Measurements from ENCODE around the gene HTT. TPM values are rescaled to one million over a fixed set of nuclear protein-coding genes. Genes with fewer than 3 reads are reported as not detected.
"Not testable (repeated sequence)": the region's sequence is repeated elsewhere in the genome, so short reads cannot be mapped to it uniquely, and the experiment has no call there.

Gene HTT
- total RNA-seq, 2 donors from 2014 or later = 18.1 to 30.5 TPM

- H3K4me3 ChIP-seq = no peak overlapping the region
- no peak overlapping the region for H3K27ac ChIP-seq
- no peaks in the 10 kb centered on the region for H3K27me3 ChIP-seq
- no peaks in the 10 kb centered on the region for H3K4me1 ChIP-seq
- no peaks in the 10 kb centered on the region for H3K9me3 ChIP-seq
- peaks cover 46% of the 10 kb centered on the region for H3K36me3 ChIP-seq
- no peak for DNase-seq (ENCODE audit: low spot score)
- peak in 1 of 2 donors; percentile 33 for TF ChIP-seq CTCF (IDR thresholded peaks at IDR 0.05)
Observed at GRCh38 chr4:3145234-3145924, 70.9 kb downstream of the HTT start.

GRCh38 chr4:3148926-3149325 is 74.4 kb downstream of the HTT start:
- Histone ChIP-seq H3K4me1 (no peaks in the 10 kb centered on the region), H3K9me3 (no peaks in the 10 kb centered on the region), H3K4me3 (no peak overlapping the region), H3K36me3 (peaks cover 59% of the 10 kb centered on the region), H3K27ac (no peak overlapping the region), H3K27me3 (no peaks in the 10 kb centered on the region)
- TF ChIP-seq CTCF (IDR thresholded peaks at IDR 0.05) = no peak
- DNase-seq (ENCODE audit: low spot score) = no peak

DNA sequence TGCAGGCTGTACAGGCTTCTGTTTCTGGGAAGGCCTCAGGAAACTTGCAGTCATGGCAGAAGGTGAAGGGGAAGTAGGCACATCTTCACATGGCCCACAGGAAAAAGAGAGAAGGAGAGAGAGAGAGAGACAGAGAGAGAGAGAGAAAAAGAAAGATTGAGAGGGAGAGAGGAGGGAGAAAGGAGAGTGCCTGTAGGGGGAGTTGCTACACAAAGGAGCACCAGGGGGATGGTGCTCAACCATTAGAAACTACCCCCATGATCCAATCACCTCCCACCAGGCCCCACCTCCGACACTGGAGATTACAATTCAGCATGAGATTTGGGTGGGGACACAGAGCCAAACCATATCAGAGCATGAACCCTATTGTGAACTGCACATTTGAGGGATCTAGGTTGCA is 76.8 kb downstream of the HTT start:
- H3K36me3 ChIP-seq = peaks cover 75% of the 10 kb centered on the region
- H3K4me1 ChIP-seq; DNase-seq (ENCODE audit: low spot score); H3K27me3 ChIP-seq; H3K27ac ChIP-seq; H3K4me3 ChIP-seq; H3K9me3 ChIP-seq: not testable (repeated sequence)

DNA sequence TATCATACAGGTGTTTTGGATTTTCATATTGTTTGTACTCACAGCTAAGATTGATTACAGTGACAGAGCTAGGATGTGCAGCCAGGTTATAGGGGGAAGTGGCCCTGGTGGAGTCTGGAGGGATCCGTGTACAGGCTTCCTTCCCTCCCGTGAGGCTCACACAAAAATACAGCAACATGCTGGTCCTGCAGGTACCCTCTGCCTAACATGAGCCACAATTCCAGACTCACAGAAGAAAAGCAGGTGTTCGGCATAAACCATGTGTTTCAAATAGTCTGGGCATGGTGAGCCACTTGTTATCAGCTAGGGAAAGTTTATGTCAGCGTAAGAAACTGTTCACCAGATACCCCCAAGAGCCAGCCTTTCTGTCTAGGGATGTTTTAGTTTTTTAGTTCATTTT is 82.9 kb downstream of the HTT start:
- Histone ChIP-seq H3K4me3 (no peak overlapping the region), H3K4me1 (no peaks in the 10 kb centered on the region), H3K9me3 (peaks cover 0 to 7% of the 10 kb centered on the region in 2 donors), H3K27ac (no peak overlapping the region), H3K36me3 (peaks cover 68% of the 10 kb centered on the region), H3K27me3 (no peaks in the 10 kb centered on the region)
- DNase-seq (ENCODE audit: low spot score) = no peak
- no peak for TF ChIP-seq CTCF (IDR thresholded peaks at IDR 0.05)

GRCh38 chr4:3158841-3159240 is 84.4 kb downstream of the HTT start:
- Histone ChIP-seq H3K36me3 (peaks cover 63% of the 10 kb centered on the region), H3K27ac (no peak overlapping the region), H3K9me3 (peaks cover 0 to 8% of the 10 kb centered on the region in 2 donors), H3K4me3 (no peak overlapping the region), H3K27me3 (no peaks in the 10 kb centered on the region), H3K4me1 (no peaks in the 10 kb centered on the region)
- TF ChIP-seq CTCF (IDR thresholded peaks at IDR 0.05) = no peak
- no peak for DNase-seq (ENCODE audit: low spot score)

- peaks cover 0 to 8% of the 10 kb centered on the region in 2 donors for H3K9me3 ChIP-seq
- TF ChIP-seq CTCF (IDR thresholded peaks at IDR 0.05) = no peak
- H3K4me1 ChIP-seq = no peaks in the 10 kb centered on the region
- no peak overlapping the region for H3K4me3 ChIP-seq
- peaks cover 49% of the 10 kb centered on the region for H3K36me3 ChIP-seq
- H3K27ac ChIP-seq = no peak overlapping the region
- no peak for DNase-seq (ENCODE audit: low spot score)
- H3K27me3 ChIP-seq = no peaks in the 10 kb centered on the region
Observed at GRCh38 chr4:3160438-3160837, 86.0 kb downstream of the HTT start.

DNA sequence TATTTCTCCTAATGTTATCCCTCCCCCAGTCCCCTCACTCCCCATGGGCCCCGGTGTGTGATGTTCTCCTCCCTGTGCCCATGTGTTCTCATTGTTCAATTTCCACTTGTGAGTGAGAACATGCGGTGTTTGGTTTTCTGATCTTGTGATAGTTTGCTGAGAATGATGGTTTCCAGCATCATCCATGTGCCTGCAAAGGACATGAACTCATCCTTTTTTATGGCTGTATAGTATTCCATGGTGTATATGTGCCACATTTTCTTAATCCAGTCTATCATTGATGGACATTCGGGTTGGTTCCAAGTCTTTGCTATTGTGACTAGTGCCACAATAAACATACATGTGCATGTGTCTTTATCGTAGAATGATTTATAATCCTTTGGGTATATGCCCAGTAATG is 86.6 kb downstream of the HTT start:
- peaks cover 48% of the 10 kb centered on the region for H3K36me3 ChIP-seq
- DNase-seq (ENCODE audit: low spot score); H3K4me1 ChIP-seq; H3K27ac ChIP-seq; H3K27me3 ChIP-seq; H3K9me3 ChIP-seq; H3K4me3 ChIP-seq: not testable (repeated sequence)

- H3K27ac ChIP-seq; H3K4me3 ChIP-seq; H3K27me3 ChIP-seq; DNase-seq (ENCODE audit: low spot score); H3K9me3 ChIP-seq: not testable (repeated sequence)
- Histone ChIP-seq H3K4me1 (peaks cover 0 to 14% of the 10 kb centered on the region in 2 donors), H3K36me3 (peaks cover 15% of the 10 kb centered on the region)
Observed at GRCh38 chr4:3166434-3166833, 92.0 kb downstream of the HTT start.
